Mucosa of stomach (tissue), 1 donor: ENCODE data around the gene SLC27A3.

Source experiments
- H3K27me3 ChIP-seq: one replicate; pipeline ENCODE4 v1.7.0; 2013; ENCODE audit warnings: mild to moderate bottlenecking, low read length; ENCODE audit not compliant: control insufficient read depth, insufficient read depth
- H3K36me3 ChIP-seq: one replicate; pipeline ENCODE4 v1.7.0; 2013; ENCODE audit warnings: low read length; ENCODE audit not compliant: control insufficient read depth, insufficient read depth
- H3K4me1 ChIP-seq: one replicate; pipeline ENCODE4 v1.7.0; 2013; ENCODE audit warnings: mild to moderate bottlenecking, low read length; ENCODE audit not compliant: control insufficient read depth, insufficient read depth
- H3K4me3 ChIP-seq: one replicate; pipeline ENCODE4 v1.7.0; 2013; ENCODE audit warnings: low read length
- H3K9ac ChIP-seq: one replicate; pipeline ENCODE4 v1.7.0; 2013; ENCODE audit warnings: mild to moderate bottlenecking, low read length, moderate library complexity
- H3K9me3 ChIP-seq: one replicate; pipeline ENCODE4 v1.7.0; 2013; ENCODE audit warnings: mild to moderate bottlenecking, low read length, moderate library complexity; ENCODE audit not compliant: control insufficient read depth
- donor health status: Pancreatic carcinoma.

SLC27A3 gene

DNA sequence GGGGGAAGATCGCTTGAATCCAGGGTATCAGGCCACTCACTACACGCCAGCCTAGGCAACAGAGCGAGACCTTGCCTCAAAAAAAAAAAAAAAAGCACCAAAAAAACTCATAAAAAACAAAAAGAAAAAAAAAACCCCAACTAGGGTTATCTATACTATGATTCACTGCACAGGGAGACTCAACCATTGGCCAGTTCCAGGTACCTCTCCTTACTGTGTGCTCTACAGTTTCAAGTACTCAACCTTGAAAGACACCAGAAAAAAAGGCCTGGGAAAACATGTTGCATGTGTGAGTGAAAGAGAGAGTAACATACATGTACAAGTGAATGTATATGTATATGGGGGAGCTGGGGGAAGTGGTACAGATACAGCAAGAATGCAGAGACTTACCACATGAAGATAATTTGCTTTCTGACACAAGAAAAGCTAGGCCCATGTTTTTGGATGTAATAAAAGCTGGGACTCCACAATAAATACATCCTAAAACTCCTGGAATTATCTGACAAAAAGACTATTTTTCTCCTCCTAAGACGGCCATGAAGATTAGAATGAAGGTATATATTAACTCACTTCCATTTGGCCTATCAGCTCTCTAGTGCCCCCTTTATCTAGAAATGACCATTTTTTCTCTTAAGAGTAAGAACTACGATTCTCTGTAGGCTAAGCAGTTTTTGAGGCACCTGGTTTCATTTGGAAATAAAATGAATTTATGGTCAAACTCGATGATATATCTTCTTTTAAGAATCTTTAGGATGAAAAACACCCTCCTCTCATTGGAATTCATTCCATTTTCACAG is 52.2 kb downstream of the SLC27A3 start:
- Histone ChIP-seq H3K9me3 (no peaks in the 10 kb centered on the region), H3K4me1 (no peaks in the 10 kb centered on the region), H3K36me3 (peaks cover 4% of the 10 kb centered on the region), H3K27me3 (no peaks in the 10 kb centered on the region), H3K9ac (no peak overlapping the region), H3K4me3 (no peak overlapping the region)
